ENCODE data around the gene RANBP1. TPM values are rescaled to one million over a fixed set of nuclear protein-coding genes. Genes with fewer than 3 reads are reported as not detected.

Gene RANBP1
- total RNA-seq, 4 donors from 2014 or later, result 116 to 180 (median 140) TPM

DNA sequence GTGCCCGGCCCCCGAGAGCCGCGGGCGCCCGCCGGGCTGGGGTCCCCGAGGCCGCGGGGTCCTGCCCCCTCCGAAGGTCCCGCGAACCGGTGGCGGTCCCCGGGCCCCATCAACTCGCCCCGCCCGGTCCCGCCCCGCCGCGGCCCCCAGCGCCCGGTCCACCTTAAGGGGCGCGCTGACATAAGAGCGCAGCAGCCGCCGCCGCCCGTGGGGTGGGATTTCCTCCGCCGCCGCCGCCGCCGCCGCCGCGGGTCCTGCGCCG is 15.6 kb downstream of the RANBP1 start, which contains the start of gene ZDHHC8:
Gene ZDHHC8, plus strand, starts transcription at position 208 of the 262 bp plus-strand sequence. CDS start 144 bp downstream, outside the sequence.
- no peak for TF ChIP-seq EP300 (IDR thresholded peaks at IDR 0.05)
- no peak for TF ChIP-seq POLR2AphosphoS5 (IDR thresholded peaks at IDR 0.05)
- TF ChIP-seq, protein P1, sequence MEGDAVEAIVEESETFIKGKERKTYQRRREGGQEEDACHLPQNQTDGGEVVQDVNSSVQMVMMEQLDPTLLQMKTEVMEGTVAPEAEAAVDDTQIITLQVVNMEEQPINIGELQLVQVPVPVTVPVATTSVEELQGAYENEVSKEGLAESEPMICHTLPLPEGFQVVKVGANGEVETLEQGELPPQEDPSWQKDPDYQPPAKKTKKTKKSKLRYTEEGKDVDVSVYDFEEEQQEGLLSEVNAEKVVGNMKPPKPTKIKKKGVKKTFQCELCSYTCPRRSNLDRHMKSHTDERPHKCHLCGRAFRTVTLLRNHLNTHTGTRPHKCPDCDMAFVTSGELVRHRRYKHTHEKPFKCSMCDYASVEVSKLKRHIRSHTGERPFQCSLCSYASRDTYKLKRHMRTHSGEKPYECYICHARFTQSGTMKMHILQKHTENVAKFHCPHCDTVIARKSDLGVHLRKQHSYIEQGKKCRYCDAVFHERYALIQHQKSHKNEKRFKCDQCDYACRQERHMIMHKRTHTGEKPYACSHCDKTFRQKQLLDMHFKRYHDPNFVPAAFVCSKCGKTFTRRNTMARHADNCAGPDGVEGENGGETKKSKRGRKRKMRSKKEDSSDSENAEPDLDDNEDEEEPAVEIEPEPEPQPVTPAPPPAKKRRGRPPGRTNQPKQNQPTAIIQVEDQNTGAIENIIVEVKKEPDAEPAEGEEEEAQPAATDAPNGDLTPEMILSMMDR (IDR thresholded peaks at IDR 0.05), result no peak
- no CpG with 5 or more reads among the region's 43 CpGs for WGBS
- no peak for DNase-seq (ENCODE audit: extremely low spot score)
- H3K36me3 ChIP-seq, result peaks cover 5 to 16% (median 10%) of the 10 kb centered on the region in 4 donors
- no peaks in the 10 kb centered on the region for H3K27me3 ChIP-seq
- peak within 1 kb of the TSS; percentile 69 to 100 (median 97) for H3K4me3 ChIP-seq
- peak within 1 kb of the TSS; percentile 89 to 99 (median 96) for H3K27ac ChIP-seq (replicated peaks in 1 of 4)
- no peaks in the 10 kb centered on the region for H3K9me3 ChIP-seq
- intact Hi-C loops (cut with DNase I), result no loop called here
- H3K4me1 ChIP-seq, result peaks cover 51 to 59% (median 55%) of the 10 kb centered on the region in 4 donors

- H3K36me3 ChIP-seq, result peaks cover 0 to 11% (median 7%) of the 10 kb centered on the region in 4 donors
- WGBS, result 0% methylated on average over 2 of the region's 72 CpGs
- no peak for DNase-seq (ENCODE audit: extremely low spot score)
- intact Hi-C loops (cut with DNase I), result no loop called here
- peak overlapping the region; percentile 69 to 100 (median 97) for H3K4me3 ChIP-seq
- no peaks in the 10 kb centered on the region for H3K9me3 ChIP-seq
- H3K27ac ChIP-seq (replicated peaks in 1 of 4), result peak overlapping the region; percentile 69 to 99 (median 92)
- TF ChIP-seq POLR2AphosphoS5 (IDR thresholded peaks at IDR 0.05) (no peak), EP300 (IDR thresholded peaks at IDR 0.05) (no peak), POLR2A (IDR thresholded peaks at IDR 0.05; ENCODE audit: low read depth) (no peak)
- TF ChIP-seq, protein P1 (IDR thresholded peaks at IDR 0.05), result no peak
- H3K27me3 ChIP-seq, result no peaks in the 10 kb centered on the region
- peaks cover 57 to 64% (median 60%) of the 10 kb centered on the region in 4 donors for H3K4me1 ChIP-seq
Observed at GRCh38 chr22:20131859-20132685, 16.2 kb downstream of the RANBP1 start.

DNA sequence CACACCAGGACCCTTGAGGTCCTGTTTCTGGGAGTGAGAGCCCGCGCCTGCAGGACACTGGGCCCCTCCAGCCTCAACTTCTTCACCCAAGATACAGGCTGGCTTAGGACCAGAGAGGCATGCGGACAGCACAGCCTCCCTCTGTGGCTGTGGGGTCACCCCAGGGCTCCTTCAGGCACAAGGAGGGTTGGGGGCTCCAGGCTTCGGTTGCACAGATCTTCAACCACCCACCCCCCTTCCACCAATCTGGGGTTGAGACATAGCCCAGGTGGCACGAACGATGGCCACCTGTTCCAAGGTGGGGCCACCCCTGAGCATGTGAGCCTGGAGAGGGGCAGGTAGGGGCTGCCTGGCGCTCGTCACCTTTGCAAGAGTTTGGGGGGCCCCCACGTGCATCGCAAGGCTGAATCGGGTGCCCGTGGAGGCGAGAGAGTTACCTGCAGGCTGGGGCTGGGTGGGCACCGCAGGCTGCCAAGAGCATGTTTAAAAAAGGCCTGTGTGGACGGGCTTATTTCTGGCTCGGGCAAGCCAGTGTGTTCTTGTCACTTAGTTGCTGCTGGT is 16.9 kb downstream of the RANBP1 start:
- Histone ChIP-seq H3K36me3 (peaks cover 0 to 4% (median 1%) of the 10 kb centered on the region in 4 donors), H3K4me3 (peak overlapping the region; percentile 69 to 100 (median 97)), H3K27me3 (no peaks in the 10 kb centered on the region), H3K4me1 (peaks cover 64 to 71% (median 67%) of the 10 kb centered on the region in 4 donors), H3K9me3 (no peaks in the 10 kb centered on the region), H3K27ac (replicated peaks in 1 of 4) (peak overlapping the region in 3 of 4 donors; percentile 89 to 99 (median 94))
- TF ChIP-seq POLR2AphosphoS5 (IDR thresholded peaks at IDR 0.05) (no peak), EP300 (IDR thresholded peaks at IDR 0.05) (no peak), POLR2A (IDR thresholded peaks at IDR 0.05; ENCODE audit: low read depth) (no peak)
- TF ChIP-seq, protein P1 (IDR thresholded peaks at IDR 0.05), result no peak
- intact Hi-C loops (cut with DNase I), result no loop called here
- WGBS, result 48% methylated on average over 12 of the region's 16 CpGs
- no peak for DNase-seq (ENCODE audit: extremely low spot score)

DNA sequence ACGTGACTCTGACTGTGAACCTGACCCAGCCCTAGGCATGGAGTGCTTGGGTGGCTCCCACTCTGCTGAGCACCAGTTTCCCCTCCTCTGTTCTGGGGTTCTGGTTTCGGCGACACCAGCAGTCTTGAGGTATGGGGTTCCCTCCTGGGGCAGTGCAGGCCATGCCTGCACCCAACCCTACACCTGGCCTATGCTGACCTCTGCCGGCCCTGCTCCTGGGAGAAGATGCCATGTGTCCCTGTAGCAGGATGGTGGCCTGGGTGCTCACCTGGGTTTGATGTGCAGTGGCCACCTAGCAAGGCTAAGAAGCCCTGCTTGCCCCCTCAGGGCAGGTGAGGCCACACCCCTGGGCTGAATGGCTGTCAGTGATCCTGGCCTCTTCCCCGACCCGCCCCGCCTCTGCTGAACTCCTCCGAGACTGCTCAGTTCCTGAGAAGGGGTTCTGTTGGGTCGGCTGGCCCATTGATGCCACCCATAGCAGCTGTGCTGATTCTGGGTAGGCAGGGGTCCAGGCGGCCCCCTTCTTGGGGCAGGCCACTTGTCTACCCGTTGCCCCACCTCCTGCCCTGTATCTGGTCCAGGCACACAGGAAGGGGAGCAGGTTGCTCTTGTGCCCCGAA is 18.1 kb downstream of the RANBP1 start:
- Histone ChIP-seq H3K9me3 (no peaks in the 10 kb centered on the region), H3K4me3 (no peak overlapping the region), H3K27me3 (no peaks in the 10 kb centered on the region), H3K27ac (replicated peaks in 1 of 4) (no peak overlapping the region), H3K36me3 (peaks cover 0 to 1% (median under 1%) of the 10 kb centered on the region in 4 donors), H3K4me1 (peaks cover 71 to 84% (median 78%) of the 10 kb centered on the region in 4 donors)
- TF ChIP-seq, protein P1 (IDR thresholded peaks at IDR 0.05), result no peak
- no peak for TF ChIP-seq EP300 (IDR thresholded peaks at IDR 0.05)
- no peak for TF ChIP-seq POLR2A (IDR thresholded peaks at IDR 0.05; ENCODE audit: low read depth)
- TF ChIP-seq POLR2AphosphoS5 (IDR thresholded peaks at IDR 0.05), result no peak
- WGBS, result 72% methylated on average over 8 of the region's 12 CpGs
- intact Hi-C loops (cut with DNase I), result no loop called here
- no peak for DNase-seq (ENCODE audit: extremely low spot score)
